Measurements from ENCODE around the gene RAB36.

RAB36 gene

DNA sequence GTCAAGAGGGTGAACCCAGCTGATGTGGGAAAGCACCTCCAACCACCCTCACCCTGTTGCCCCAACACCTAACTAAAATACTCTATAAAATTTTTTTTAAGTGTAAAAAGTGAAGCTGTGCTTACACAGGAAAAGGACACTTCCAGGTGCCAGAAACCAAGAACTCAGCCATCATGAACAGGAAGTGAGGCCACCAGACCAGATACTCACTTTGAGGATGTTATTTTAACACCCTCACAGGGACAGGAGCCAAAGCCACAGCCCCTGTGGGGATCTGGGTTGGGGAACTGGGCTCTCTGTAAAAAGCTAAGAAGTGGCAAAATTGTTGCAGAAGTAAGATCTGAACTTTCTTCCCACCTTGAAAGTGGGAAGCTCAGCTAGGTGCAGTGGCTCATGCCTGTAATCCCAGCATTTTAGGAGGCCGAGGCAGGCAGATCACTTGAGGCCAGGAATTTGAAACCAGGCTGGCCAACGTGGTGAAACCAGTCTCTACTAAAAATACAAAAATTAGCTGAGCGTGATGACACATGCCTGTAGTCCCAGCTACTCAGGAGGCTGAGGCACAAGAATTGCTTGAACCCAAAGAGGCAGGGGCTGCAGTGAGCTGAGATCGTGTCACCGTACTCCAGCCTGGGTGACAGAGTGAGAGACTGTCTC is 7.2 kb upstream of the RAB36 start:
- no peak for DNase-seq (ENCODE audit: low read depth, low spot score)

DNA sequence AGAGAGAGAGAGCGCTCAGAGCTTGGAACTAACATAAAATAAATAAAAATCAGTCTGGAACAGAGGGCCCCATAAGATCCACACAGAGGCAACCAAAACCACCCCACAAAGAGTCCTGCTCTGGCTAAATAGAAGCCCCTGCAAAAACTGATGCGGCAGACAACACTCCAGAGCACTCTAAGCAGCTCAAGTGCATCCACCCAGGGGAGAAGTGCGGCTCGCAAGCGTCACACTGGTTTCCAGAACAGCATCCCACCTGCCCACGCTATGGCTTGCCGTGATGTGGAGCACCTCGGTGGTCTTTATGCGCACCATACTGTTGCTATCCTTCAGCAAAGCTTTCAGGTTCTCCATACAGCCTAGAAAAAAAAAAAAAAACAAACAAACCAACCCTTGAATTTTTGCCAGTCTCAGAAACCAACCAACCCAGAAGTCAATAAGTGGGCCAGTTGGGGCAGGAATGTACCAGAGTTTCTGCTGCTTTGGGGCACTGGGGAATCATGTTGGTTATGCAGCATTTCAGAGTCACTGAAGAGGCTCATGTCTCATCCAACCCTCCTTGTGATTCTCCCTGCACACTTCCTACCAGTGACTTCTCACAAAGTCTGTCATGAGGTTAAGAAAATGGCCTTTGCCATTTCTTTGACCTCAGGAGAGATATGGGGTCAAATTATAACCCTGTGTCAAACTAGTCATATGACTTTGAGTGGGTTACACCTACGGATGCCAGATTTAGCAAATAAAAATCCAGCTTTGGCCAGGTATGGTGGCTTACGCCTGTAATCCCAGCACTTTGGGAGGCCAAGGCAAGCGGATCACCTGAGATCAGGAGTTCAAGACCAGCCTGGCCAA is 6.5 kb upstream of the RAB36 start:
- DNase-seq (ENCODE audit: low read depth, low spot score) = no peak

DNA sequence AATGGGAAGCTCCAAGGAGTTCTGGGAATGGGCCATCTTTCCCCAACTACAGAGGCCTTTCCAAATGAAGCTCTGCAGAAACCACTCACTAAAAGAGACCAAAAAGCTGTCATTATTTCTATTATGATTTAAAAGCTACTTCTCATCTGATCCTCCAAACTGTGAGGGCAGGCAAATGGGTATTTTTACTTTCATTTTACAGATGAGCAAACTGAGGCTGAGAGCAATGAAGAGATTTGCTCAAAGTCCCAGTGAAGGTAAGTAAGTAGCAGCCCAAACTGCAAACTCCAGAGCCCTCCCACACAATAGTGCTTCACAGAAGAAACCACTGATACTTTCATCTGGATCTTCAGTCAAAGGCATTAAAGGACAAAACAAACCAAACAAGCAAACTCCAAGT is 4.9 kb upstream of the RAB36 start:
- no peak for DNase-seq (ENCODE audit: low read depth, low spot score)

DNA sequence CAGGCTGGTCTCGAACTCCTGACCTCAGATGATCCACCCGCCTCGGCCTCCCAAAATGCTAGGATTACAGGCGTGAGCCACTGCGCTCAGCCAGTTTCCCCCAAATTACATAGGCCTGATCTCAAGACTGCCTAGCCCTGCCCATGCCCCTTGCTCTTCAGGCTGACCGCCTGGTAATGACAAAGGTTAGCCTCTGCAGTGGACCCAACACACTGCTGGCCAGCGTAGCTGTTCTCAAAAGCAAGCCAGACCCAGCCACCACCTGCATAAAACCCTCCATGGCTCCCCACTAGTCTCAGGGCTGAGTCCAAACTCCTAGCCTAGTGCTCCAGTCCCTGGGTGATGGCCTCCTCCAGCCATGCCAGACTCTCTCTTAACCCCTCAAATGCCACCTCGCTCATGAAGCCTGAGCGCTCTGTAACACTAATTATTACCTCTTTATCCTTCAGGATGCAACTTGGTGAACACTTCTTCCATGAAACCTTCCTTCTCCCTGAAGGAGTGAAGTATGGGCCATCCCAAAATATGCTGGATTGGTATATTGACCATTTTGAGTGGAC is 2.7 kb upstream of the RAB36 start:
- DNase-seq (ENCODE audit: low read depth, low spot score) = no peak

DNA sequence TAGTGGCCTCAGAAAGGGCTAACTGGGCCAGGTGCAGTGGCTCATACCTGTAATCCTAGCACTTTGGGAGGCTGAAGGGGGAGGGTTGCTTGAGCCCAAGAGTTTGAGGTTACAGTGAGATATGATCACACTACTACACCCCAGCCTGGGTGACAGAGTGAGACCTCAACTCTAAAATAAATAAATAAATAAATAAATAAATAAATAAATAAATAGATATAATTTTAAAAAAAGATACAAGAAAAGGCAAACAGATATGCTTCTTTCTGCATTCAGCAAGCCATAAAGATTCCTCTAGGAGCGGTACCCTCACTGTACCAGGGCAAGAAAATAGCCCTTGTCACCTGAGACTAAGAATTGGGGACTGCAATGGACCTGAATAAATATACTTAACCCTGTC is 2.2 kb upstream of the RAB36 start:
- no peak for DNase-seq (ENCODE audit: low read depth, low spot score)

DNA sequence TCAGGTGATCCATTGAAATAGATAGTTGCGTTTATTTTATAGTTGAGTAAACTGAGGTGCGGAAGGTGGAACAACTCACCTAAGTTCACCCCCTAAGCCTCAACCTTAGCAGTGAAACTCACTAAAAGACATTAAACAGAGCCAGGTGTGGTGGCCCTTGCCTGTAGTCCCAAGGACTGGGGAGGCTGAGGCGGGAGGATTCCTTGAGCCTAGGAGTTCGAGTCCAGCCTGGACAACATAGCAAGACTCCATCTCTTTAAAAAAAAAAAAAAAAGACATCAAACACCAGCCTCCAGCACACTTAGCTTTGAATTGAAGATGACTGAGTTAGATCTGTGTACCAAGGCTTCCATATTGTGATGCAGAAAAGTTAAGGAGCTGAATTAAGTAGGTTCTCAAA is 845 bp upstream of the RAB36 start:
- no peak for DNase-seq (ENCODE audit: low read depth, low spot score)

DNA sequence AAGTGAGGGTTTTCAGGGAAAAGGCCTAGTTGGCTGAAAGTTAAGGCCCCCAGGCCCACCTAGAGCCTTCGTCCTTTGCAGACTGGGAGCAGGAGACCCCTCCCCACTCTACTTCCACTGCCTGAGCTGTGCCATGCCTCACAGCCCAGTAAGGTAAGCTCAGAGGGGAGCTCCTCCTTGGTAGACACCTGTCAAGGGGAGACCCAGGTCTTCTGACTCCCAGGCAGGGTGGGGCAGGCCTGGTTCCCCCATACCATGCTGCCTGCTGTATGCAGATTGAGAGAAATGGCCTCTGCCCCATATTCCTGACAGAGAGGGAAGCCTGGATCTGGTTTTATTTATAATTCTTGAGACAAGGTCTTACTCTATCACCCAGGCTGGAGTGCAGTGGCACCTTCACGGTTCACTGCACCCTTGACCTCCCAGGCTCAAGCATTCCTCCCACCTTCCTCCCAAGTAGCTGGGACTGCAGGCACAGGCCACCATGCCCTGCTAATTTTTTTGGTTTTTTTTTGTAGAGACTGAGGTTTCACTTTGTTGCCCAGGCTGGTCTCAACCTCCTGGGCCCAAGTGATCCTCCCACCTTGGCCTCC is 697 bp downstream of the RAB36 start:
- DNase-seq (ENCODE audit: low read depth, low spot score) = no peak

DNA sequence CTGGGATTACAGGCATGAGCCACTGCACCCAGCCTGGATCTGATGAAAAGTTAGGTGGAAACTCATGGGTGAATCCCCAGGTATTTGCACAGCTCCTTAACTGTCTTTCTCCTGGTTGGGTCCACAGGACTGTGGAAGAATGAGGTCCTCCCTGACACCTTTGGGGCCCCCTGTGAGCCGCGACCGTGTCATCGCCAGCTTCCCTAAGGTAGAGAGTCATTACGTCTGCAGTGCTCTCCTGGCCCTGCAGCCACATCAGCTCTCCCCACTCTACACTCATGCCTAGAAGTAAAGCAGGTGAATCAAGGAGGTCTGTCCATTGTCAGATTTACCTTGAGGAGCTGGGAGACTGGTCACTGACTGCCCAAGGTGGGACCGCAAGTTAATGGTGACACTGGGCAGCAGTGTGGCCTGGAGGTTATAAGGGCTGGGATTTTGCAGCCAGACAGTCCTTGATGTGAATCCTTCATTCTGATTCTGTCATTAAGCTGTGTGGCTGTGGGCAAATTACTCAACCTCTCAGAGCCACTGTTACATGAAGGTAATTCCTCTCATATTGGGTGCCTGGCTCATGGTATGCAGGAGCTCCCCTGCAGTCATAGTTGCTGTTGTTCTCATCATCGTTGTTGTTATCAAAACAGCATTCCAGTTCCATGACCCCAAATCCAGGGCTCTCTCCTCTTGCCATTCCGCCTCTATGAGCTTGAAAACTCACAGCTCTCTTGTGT is 1.4 kb downstream of the RAB36 start:
- no peak for DNase-seq (ENCODE audit: low read depth, low spot score)

DNA sequence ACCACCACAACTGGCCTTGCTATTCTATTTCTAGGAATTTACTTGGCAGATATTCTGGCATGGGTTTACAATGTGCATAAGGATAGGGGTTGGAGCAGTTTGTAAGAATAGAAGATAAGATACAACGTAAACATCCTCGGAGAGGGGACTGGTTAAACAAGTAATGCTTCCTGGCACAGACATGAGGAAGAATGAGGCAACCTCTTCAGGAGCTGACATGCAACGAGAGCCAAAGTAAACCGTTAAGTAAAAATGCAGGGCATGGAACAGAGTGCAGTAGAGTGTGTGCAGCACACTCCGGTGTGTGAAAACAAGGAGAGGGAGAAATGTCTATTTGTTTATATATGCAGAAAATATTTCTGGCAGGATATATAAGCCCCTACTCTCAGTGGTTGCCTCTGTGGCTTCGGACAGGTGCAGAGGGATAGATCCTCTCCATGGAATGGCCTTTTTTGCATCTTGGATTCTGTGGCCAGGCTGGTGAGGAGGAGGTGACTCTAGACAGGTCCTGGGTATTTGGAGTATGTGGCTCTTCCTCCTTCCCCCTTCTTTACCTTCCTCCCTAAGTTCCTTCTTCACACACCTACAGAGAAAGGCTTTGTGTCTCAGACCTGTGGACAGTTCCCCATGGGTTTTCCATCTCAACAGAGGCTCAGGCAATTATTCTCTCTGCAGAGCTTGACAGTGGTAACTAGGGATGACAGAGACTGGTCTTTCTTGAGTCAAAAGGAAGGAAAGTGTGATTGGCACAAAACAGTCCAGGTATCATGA is 2.5 kb downstream of the RAB36 start:
- no peak for DNase-seq (ENCODE audit: low read depth, low spot score)

DNA sequence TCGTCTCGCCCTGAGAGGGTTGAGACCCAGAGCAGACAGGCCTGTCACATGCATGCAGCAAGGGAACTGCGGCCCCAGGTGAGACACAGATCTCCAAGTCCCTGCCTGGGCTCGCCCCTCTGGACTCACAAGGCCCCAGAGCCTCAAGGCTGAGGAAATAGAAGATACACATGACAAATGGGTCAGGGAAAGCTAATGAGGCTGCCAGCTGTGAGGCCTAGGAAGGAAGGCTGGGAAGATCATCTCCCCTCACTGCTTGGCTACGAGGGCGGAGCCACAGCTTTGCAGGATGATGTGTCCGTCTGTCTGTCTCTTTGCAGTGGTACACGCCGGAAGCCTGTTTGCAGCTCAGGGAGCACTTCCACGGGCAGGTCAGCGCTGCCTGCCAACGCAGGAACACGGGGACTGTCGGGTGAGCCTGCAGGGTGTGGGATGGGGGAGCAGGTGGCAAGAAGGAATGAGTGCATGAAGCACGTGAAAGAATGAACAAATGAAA is 4.5 kb downstream of the RAB36 start:
- no peak for DNase-seq (ENCODE audit: low read depth, low spot score)

DNA sequence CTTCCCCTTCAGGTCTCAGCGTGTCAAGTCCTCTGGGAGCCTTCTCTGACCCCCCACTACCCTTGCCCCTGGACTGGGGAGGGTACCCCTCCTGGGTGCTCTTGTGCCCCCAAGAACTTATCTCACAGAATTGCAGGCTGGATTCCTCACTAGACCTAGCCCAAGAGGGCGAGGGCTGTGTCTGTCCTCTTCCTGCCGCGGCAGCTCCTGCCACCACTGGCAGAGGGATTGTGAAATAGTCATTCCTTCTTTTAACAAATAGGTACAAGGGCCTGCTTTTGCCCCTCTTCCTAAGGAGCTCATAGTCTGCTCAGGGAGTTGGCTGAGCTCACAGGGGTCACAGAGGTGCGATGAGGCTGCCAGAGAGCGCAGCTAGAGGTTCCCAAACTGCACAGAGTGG is 5.5 kb downstream of the RAB36 start:
- DNase-seq (ENCODE audit: low read depth, low spot score) = no peak

DNA sequence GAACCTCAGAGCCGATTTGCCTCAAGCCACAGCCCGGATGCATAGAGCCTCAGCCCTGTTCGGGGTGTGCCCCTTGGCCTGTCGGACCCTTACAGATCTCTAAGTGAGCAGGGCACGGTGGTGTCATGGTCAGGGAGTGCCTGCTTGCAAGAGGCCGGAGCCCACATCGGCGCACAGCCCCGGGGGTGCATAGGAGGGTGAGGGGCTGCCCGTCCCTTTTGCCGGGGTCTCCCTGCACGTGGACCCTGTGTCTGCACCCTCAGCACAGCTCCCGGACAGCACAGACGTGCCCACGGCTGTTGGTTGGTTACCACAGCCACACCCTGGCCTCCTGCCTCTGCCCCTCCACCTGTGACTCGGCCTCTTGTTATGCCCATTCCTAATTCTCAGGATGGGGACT is 6.5 kb downstream of the RAB36 start:
- DNase-seq (ENCODE audit: low read depth, low spot score) = no peak

DNA sequence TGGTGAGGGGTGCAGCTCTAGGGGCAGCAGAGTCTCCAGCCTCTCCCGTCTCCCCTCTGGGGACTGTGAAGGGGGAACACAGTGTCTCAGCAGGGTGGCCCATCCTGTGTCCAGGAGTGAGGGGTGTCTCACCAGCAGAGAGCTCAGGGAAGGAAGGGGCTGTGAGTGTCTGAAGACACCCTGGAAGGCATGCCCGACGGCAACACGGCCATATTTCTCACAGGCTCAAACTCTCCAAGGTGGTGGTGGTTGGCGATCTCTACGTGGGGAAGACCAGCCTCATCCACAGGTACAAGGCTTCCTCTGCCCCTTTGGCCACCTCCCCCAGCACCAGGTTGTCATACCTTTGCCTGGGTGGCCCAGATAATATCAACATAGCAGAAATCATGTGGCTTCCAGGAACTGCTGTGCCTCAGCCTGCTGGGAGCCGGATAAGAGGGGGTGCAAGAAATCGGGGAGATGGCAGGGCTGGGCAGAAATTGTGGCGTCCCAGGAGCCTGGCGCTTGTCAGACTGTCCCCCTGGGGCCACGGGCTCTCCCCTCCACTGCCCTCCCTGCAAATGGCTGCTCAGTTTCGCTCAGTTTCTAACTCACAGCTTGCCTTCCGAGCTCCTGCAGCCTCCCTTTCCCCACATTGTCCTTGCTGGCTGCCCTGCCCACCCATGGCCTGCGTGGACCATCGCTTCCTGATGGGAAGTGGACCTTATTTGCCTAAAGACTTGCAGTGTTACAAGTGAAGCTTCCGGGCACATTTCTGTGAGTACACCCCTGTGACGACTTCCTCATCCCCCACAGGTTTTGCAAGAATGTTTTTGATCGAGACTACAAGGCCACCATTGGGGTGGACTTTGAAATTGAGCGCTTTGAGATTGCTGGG is 7.2 kb downstream of the RAB36 start:
- no peak for DNase-seq (ENCODE audit: low read depth, low spot score)

DNA sequence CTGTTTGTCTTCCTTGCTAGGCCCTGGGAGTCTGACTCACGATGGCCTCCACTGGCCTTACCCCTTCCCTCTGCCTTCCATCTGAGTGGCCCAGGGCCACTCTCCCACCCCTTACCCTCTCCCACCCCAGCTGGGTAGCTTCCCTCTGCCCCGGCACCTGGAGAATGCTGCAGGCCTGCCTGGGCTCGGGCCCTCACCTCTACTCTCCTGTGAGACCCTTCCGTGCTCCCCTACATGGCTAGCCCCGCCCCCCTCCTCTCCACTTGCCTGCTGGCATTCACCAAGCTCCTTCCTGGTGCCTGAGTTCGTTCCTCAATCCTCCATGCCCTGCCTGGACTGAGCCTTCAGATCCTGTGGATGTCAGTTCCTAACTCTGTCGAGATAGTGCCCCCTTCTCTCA is 8.7 kb downstream of the RAB36 start:
- DNase-seq (ENCODE audit: low read depth, low spot score) = no peak

DNA sequence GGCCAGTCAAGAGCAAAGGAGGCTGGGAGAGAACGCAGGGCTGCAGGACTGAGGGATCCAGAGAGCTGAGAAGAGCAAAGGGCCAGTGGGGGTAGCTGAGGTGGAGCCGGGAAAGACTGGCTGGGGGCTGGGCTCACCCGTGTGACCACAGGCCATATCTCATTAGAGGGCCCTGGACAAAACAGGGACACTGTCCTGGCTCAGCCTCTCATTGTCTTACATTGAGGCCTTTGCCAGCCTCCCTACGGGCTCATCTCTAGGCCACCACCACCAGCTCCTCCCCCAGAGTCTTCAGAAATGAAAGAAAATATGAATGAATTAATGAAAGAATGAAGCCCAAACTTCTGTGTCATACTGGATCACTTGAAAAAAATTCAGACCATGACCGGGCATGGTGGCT is 9.2 kb downstream of the RAB36 start:
- no peak for DNase-seq (ENCODE audit: low read depth, low spot score)

DNA sequence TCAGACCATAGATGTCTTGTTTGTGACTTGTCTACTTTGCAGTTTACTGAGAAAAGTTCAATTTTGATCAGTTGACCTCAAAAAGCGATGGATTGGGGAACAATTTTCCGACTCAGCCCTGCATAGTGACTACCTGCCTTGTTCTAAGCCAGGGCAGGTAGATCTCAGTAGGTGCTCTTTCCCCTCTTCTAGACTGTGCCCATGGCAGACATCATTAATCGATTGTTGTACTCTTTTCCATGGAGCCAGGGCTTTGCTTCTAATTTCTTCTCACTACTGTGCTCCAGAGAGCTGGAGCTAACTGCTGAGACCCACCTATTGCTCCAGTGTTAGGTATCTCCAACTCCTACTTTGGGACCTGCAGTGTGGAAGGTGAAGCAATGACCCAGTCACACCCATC is 9.9 kb downstream of the RAB36 start:
- no peak for DNase-seq (ENCODE audit: low read depth, low spot score)

DNA sequence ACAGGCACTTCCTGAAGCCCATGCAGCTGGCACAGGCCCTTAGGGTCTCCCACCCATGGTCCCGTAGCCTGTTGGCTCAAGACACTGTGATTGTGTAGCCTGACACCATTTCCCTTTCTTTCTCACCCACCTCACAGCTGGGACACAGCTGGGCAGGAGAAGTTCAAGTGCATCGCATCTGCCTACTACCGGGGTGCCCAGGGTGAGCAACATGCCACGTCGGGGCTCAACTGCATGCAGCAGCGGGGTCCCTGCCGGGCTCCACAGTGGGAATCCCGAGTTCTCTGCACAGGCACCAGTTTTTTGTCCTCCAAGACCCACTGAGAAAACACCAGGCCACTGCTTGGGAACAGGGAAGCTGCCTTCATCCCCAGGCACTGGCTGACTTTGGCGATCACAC is 10.6 kb downstream of the RAB36 start:
- no peak for DNase-seq (ENCODE audit: low read depth, low spot score)

DNA sequence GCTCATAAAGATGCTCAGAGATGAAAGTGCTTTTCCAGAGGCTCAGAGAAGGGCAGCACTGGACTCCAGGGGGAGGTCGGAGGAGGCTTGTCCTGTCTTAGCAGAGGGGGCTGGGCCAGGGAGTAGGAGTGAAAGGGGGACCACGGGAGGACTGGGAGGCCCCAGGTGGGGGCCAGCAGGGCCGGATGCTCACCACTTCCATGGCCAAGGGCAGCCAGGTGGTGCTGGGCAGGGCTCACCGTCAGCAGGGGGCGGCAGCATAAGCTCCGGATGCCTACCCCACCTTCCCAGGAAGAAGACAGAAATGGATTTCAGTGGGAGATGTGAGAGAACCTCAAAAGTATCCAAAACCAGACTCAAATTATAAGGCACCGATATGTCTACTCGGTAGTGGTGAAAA is 11.0 kb downstream of the RAB36 start:
- no peak for DNase-seq (ENCODE audit: low read depth, low spot score)

DNA sequence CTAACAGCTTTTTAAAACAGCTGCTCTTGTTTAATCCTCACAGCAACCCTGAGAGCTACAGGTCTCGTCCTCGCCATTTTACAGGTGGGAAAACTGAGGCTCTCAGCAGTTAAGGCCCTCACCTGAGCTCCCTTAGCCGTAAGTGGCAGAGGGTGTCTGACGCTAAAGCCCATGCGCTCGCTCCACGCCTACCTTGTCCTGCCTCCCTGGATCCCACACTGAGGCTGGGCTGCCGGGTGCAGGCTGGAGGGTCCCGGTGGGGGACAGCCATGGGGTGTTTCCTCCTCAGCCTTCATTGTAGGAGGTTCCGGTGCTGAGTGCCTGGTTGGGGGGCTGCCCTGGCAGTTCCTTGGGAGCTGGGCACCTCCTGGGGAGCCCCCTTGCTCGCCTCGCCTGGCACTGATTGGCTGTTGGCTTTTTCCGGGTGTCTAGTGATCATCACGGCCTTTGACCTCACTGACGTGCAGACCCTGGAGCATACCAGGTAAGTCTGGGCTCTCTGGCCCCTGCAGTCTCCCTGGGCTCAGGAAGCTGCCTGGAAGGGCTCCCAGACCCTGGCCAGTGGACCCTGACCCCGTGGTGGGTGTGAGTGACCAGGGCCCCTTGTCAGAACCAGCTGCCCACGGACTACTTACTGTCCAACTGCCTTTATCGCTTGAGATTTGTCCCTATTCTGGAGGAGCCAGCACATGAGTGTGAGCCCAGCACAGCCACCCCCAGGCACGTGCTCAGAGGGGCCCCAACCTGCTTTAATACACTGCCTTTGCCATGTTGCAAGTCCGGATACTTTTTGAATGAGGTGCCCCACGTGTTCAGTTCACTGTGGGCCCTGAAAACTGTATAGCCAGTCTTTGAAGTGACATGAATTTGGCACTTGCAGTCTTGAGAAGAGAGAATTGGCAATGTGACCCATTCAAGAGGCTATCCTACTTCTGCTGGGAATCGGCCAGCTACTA is 12.6 kb downstream of the RAB36 start:
- DNase-seq (ENCODE audit: low read depth, low spot score) = no peak
